A673 (cell line): Measurements from ENCODE around the gene SELE. TPM values are rescaled to one million over a fixed set of nuclear protein-coding genes. Genes with fewer than 3 reads are reported as not detected.

Experiments used
- BruUV-seq: library from RNA; stranded (reverse); fragments of 400-500 nt; replicated peaks from 2 replicates; lab custom pipeline; 2021; lab: Mats Ljungman, UMichigan
- CTCF ChIA-PET: fragments of 300-600 bp; sonication (Branson Sonifier 250); formaldehyde crosslinking; loops from one replicate; lab custom pipeline; 2022; ENCODE audit warnings: antibody characterized with exemption; lab: Charles Lee
- POLR2A ChIA-PET: fragments of 300-600 bp; sonication (Branson Sonifier 250); formaldehyde crosslinking; loops from one replicate; lab custom pipeline; 2022; ENCODE audit warnings: antibody characterized with exemption; ENCODE audit not compliant: low non-redundant PET; lab: Charles Lee
- DNase-seq: peaks from one replicate; pipeline ENCODE4 v3.0.0-alpha.2; 2015; ENCODE audit warnings: low spot score
- H3K27ac ChIP-seq: fragments of 200-600 bp; sonication (generic); 2 replicates; pipeline ENCODE4 v1.5.1; 2016; ENCODE audit warnings: mixed run types, low read depth, mild to moderate bottlenecking, mixed read lengths, antibody characterized with exemption, low read length; ENCODE audit not compliant: poor library complexity, severe bottlenecking
- H3K27me3 ChIP-seq: fragments of 200-600 bp; sonication (generic); replicated peaks from 2 replicates; pipeline ENCODE4 v1.6.1; 2017; ENCODE audit warnings: mixed run types, low read depth, mild to moderate bottlenecking, mixed read lengths, antibody characterized with exemption, low read length; ENCODE audit not compliant: insufficient read depth, poor library complexity
- H3K36me3 ChIP-seq: fragments of 200-600 bp; sonication (generic); 2 replicates; pipeline ENCODE4 v1.6.1; 2016; ENCODE audit warnings: mixed run types, mild to moderate bottlenecking, mixed read lengths, antibody characterized with exemption, low read length; ENCODE audit not compliant: insufficient read depth, poor library complexity, severe bottlenecking
- H3K4me1 ChIP-seq: fragments of 200-600 bp; sonication (generic); 2 replicates; pipeline ENCODE4 v1.6.1; 2017; ENCODE audit warnings: mixed run types, mild to moderate bottlenecking, mixed read lengths, antibody characterized with exemption, low read length; ENCODE audit not compliant: insufficient read depth, poor library complexity, severe bottlenecking
- H3K4me3 ChIP-seq: fragments of 200-600 bp; sonication (generic); 2 replicates; pipeline ENCODE4 v1.5.1; 2016; ENCODE audit warnings: low read depth, mixed run types, mild to moderate bottlenecking, mixed read lengths, low read length; ENCODE audit not compliant: poor library complexity, severe bottlenecking
- H3K9me3 ChIP-seq: fragments of 200-600 bp; sonication (generic); 2 replicates; pipeline ENCODE4 v1.6.1; 2016; ENCODE audit warnings: mixed run types, low read depth, mild to moderate bottlenecking, mixed read lengths, antibody characterized with exemption, low read length; ENCODE audit not compliant: poor library complexity, severe bottlenecking
- EZH2 ChIP-seq: fragments of 200-600 bp; sonication (generic); IDR thresholded peaks from 2 replicates; pipeline ENCODE4 v1.6.1; 2017; ENCODE audit warnings: borderline replicate concordance, low read depth, mild to moderate bottlenecking, mixed read lengths, antibody characterized with exemption, low read length; ENCODE audit not compliant: poor library complexity, severe bottlenecking
- intact Hi-C: fragments of 100-400 bp; cut with micrococcal nuclease; formaldehyde crosslinking; loops from one replicate; pipeline ENCODE4 v1.10.0; 2022; ENCODE audit not compliant: unreplicated experiment
- total RNA-seq: library from RNA; stranded (reverse); gene quantifications from 2 replicates; pipeline ENCODE4 v1.2.3, GENCODE V29; 2021
- TF ChIP-seq, protein P1 (sequence below): fragments of 300-800, 200-600 bp; sonication (generic); conservative IDR thresholded peaks from 2 replicates; pipeline ENCODE4 v1.5.1; 2017; ENCODE audit warnings: low read depth, mild to moderate bottlenecking, antibody characterized with exemption, low read length, moderate library complexity, mixed read lengths

Gene SELE
- total RNA-seq, 1 experiment from 2014 or later = not detected

DNA sequence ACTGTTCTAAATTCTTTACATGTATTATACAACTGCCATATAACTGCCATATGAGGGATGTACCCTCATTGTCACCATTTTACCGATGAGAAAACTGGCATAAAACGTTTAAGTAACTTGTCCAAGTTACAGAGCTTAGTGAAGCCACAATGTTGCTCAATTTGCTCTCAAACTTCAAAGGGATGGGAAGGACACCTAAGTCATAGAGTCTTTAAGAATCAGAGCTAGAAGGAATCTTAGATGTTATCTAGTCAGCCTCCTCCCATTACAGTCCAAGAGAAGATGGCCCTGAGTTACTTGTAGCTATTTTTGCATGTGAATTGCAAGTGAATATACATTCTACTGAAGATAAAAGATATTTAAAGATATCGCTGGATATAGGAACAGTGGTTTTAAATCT, 54.2 kb downstream of the SELE start:
- CTCF ChIA-PET = no interaction called here
- no peak for TF ChIP-seq EZH2
- TF ChIP-seq, protein P1, sequence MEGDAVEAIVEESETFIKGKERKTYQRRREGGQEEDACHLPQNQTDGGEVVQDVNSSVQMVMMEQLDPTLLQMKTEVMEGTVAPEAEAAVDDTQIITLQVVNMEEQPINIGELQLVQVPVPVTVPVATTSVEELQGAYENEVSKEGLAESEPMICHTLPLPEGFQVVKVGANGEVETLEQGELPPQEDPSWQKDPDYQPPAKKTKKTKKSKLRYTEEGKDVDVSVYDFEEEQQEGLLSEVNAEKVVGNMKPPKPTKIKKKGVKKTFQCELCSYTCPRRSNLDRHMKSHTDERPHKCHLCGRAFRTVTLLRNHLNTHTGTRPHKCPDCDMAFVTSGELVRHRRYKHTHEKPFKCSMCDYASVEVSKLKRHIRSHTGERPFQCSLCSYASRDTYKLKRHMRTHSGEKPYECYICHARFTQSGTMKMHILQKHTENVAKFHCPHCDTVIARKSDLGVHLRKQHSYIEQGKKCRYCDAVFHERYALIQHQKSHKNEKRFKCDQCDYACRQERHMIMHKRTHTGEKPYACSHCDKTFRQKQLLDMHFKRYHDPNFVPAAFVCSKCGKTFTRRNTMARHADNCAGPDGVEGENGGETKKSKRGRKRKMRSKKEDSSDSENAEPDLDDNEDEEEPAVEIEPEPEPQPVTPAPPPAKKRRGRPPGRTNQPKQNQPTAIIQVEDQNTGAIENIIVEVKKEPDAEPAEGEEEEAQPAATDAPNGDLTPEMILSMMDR = no peak
- Histone ChIP-seq H3K27me3 (peaks cover 8% of the 10 kb centered on the region), H3K4me3 (no peak overlapping the region), H3K27ac (no peak overlapping the region), H3K36me3 (no peaks in the 10 kb centered on the region), H3K9me3 (no peaks in the 10 kb centered on the region), H3K4me1 (no peaks in the 10 kb centered on the region)
- DNase-seq = no peak
- POLR2A ChIA-PET = no interaction called here
- intact Hi-C loops = no loop called here
- BruUV-seq = no TSS peak

DNA sequence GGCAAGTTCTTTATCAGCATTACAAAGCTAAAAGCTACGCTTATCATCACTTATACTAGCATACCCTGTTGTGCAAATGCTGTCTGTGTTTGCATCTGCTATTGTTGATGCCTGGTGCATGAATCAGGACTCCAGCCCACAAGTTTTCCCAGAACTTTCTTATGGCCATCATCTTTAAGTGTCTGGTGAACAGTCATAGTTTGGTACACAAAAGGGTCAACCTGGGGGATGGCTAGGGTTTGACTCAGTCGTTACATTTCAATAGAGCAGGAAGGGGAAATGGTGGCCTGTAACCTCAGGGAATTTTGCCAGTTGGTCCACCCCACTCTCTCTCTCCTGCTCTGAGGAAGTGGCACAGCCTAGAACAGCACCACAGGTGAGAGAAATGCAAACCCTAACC, 57.9 kb downstream of the SELE start:
- Histone ChIP-seq H3K27ac (no peak overlapping the region), H3K27me3 (peaks cover 1% of the 10 kb centered on the region), H3K9me3 (no peaks in the 10 kb centered on the region), H3K4me1 (no peaks in the 10 kb centered on the region), H3K4me3 (no peak overlapping the region), H3K36me3 (no peaks in the 10 kb centered on the region)
- TF ChIP-seq, protein P1 = no peak
- TF ChIP-seq EZH2 = no peak
- no TSS peak for BruUV-seq
- DNase-seq = no peak
- ChIA-PET CTCF (no interaction called here), POLR2A (no interaction called here)
- intact Hi-C loops = no loop called here

Other genes with a start within 250 kb of the SELE start
- 9.9 TPM in 2 replicates for gene SLC19A2, start 248.1 kb downstream of the SELE start, total RNA-seq
- gene F5, start 147.6 kb downstream of the SELE start, total RNA-seq = not detected in 2 replicates
- gene SELP, start 104.0 kb downstream of the SELE start, total RNA-seq = not detected in 2 replicates
- not detected in 2 replicates for gene SELL, start 22.5 kb downstream of the SELE start, total RNA-seq
- 5.4 and 6.3 TPM in 2 replicates for gene METTL18, start 60.8 kb upstream of the SELE start, total RNA-seq
- gene SCYL3, start 159.8 kb upstream of the SELE start, total RNA-seq = 5.0 and 5.3 TPM in 2 replicates